Mesothelial cell of epicardium (in vitro differentiated cells): ENCODE results near the gene HSPA12A. TPM values are rescaled to one million over a fixed set of nuclear protein-coding genes. Genes with fewer than 3 reads are reported as not detected.

Source experiments
- DNase-seq, 2 experiments: peaks; one replicate each; pipeline ENCODE4 v3.0.0; 2021; ENCODE audit warnings: low spot score in 2 of 2; ENCODE audit not compliant: unreplicated experiment in 2 of 2
- H3K27ac Mint-ChIP-seq: 2 replicates; pipeline ENCODE4 v1.8.0; 2021; ENCODE audit warnings: mixed read lengths
- H3K27me3 Mint-ChIP-seq: 2 replicates; pipeline ENCODE4 v1.8.0; 2021; ENCODE audit warnings: low read depth, mixed read lengths
- H3K36me3 Mint-ChIP-seq: 2 replicates; pipeline ENCODE4 v1.8.0; 2021; ENCODE audit warnings: mixed read lengths
- H3K4me1 Mint-ChIP-seq: 2 replicates; pipeline ENCODE4 v1.8.0; 2021; ENCODE audit warnings: mixed read lengths
- H3K4me3 Mint-ChIP-seq: 2 replicates; pipeline ENCODE4 v1.8.0; 2021; ENCODE audit warnings: mild to moderate bottlenecking, moderate library complexity, mixed read lengths
- H3K9me3 Mint-ChIP-seq: 2 replicates; pipeline ENCODE4 v1.8.0; 2021; ENCODE audit warnings: mixed read lengths
- total RNA-seq: library from RNA; stranded (reverse); gene quantifications from 3 replicates; pipeline ENCODE4 v1.2.1, GENCODE V29; 2021
- TF ChIP-seq, protein P1 (sequence below): fragments of 200-600 bp; sonication (generic); IDR thresholded peaks from one replicate; pipeline ENCODE4 v1.5.0; 2021; ENCODE audit warnings: antibody characterized with exemption; ENCODE audit not compliant: unreplicated experiment

The HSPA12A gene
- total RNA-seq, 1 donor from 2014 or later: 11.8 TPM

DNA sequence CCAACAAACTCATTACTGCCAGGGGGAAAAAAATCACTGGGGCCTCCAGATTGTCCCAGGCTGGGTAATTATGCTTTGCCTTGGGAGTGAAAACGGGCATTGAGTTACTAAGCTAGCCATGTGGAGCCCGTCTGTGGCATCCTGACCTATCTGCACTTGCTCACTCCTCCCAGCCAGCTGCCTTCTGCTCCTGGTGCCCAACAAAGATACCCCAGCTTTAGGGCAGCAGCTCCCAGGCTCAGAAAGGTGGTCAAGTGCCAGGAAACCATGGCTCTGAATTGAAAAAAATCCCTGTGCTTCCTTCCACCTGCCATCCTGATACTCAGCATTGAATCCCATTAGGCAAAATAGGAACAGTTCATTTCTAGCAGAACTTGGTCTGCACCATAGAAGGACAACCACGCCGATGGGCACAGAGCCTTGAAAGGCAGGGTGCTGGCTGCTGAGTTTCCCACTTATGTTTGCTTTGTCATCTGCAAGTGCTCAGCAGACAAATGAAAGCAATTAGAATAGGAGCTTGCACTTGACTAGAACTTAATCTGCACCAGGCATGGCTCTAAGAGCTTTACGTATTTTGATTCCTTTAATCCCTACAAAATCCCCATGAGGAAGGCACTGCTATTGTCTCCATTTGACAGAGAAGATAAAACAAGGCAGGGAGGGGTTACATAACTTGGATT lies 42.8 kb downstream of the HSPA12A start:
- H3K36me3 Mint-ChIP-seq: no peaks in the 10 kb centered on the region
- H3K27me3 Mint-ChIP-seq: peaks cover 49% of the 10 kb centered on the region
- H3K27ac Mint-ChIP-seq: no peak overlapping the region
- H3K4me3 Mint-ChIP-seq: no peak overlapping the region
- DNase-seq: no peak
- TF ChIP-seq, protein P1, sequence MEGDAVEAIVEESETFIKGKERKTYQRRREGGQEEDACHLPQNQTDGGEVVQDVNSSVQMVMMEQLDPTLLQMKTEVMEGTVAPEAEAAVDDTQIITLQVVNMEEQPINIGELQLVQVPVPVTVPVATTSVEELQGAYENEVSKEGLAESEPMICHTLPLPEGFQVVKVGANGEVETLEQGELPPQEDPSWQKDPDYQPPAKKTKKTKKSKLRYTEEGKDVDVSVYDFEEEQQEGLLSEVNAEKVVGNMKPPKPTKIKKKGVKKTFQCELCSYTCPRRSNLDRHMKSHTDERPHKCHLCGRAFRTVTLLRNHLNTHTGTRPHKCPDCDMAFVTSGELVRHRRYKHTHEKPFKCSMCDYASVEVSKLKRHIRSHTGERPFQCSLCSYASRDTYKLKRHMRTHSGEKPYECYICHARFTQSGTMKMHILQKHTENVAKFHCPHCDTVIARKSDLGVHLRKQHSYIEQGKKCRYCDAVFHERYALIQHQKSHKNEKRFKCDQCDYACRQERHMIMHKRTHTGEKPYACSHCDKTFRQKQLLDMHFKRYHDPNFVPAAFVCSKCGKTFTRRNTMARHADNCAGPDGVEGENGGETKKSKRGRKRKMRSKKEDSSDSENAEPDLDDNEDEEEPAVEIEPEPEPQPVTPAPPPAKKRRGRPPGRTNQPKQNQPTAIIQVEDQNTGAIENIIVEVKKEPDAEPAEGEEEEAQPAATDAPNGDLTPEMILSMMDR: no peak
- H3K4me1 Mint-ChIP-seq: peaks cover 1% of the 10 kb centered on the region
- H3K9me3 Mint-ChIP-seq: no peaks in the 10 kb centered on the region

DNA sequence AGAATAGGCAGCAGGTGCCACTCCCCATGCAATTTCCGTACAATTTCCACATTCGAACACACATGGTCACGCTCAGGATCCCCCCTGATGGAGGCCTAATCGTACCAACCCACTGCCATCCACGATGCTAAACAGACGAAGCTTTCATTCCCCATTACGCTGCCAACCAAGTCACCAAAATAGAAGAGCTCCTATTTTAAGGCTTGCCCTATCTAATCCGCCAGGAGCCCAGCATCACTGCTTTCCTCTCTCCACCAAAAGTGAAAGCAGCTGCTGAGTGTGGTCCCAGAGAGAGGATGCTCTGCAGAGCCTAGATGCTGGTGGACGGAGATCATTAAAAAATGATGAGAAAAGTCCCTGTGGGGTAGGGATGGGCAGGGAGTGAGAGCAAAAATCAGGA lies 43.3 kb downstream of the HSPA12A start:
- Mint-ChIP-seq H3K4me3 (no peak overlapping the region), H3K27ac (no peak overlapping the region), H3K4me1 (peaks cover 7% of the 10 kb centered on the region), H3K27me3 (peaks cover 52% of the 10 kb centered on the region), H3K9me3 (no peaks in the 10 kb centered on the region), H3K36me3 (no peaks in the 10 kb centered on the region)
- no peak for DNase-seq
- TF ChIP-seq, protein P1: no peak

DNA sequence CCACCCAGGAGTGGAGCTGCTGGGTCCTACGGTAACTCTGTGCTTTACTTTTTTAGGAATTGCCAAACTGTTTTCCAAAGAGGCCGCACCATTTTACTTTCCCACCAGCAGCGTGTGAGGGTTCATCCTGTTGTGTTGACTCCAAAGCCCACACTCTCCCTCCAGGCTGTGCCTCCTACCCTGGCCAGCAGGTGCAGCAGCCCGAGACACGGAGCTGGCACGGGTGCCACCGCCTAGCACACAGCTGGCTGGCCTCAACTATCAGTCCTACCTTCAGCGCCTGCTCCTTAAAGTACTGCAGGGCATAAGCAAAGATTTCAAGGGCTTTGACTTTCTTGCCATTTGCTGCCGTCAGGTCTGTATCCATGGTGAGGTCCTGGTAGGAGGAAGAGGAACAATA lies 44.0 kb downstream of the HSPA12A start:
- peaks cover 52% of the 10 kb centered on the region for H3K27me3 Mint-ChIP-seq
- peaks cover 11% of the 10 kb centered on the region for H3K4me1 Mint-ChIP-seq
- no peak overlapping the region for H3K27ac Mint-ChIP-seq
- TF ChIP-seq, protein P1: no peak
- H3K4me3 Mint-ChIP-seq: no peak overlapping the region
- no peaks in the 10 kb centered on the region for H3K36me3 Mint-ChIP-seq
- no peaks in the 10 kb centered on the region for H3K9me3 Mint-ChIP-seq
- DNase-seq: no peak

DNA sequence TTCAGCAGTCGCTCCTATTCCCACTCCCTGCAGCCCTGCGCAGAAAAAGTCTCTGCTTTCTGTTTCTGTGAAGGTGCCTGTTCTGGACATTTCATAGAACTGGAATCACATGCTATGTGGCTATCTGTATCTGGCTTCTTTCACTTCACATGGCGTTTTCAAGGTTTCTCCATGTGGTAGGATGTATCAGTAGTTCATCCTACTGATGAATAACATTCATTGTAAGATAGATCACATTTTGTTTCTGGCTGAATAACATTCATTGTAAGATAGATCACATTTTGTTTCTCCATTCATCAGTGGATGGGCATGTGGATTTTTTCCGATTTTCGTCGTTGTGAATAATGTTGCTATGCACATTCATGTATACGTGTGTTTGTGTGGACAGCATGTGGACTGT lies 44.5 kb downstream of the HSPA12A start:
- H3K27ac Mint-ChIP-seq: no peak overlapping the region
- DNase-seq: no peak
- no peak overlapping the region for H3K4me3 Mint-ChIP-seq
- H3K36me3 Mint-ChIP-seq: no peaks in the 10 kb centered on the region
- TF ChIP-seq, protein P1: no peak
- no peaks in the 10 kb centered on the region for H3K9me3 Mint-ChIP-seq
- H3K27me3 Mint-ChIP-seq: peaks cover 53% of the 10 kb centered on the region
- H3K4me1 Mint-ChIP-seq: peaks cover 12% of the 10 kb centered on the region

DNA sequence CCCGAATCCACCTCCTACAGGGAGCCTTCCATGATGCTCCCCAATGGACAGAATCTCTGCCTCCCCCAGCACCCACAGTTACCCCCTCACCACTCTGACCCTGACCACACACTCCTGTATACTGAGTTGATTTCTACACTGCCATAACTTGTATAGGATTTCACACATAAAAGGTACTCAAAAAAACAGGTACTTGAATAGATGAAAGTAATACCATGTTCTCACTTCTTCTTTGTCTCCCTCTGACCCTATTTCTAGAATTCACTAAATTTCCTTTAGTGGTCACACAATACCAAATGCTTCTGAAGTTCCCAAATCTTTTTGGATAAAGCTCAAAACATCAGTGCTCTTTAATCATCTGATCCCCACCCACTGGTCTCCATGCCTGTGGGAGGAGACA lies 45.4 kb downstream of the HSPA12A start:
- no peak for DNase-seq
- Mint-ChIP-seq H3K27ac (no peak overlapping the region), H3K4me1 (peaks cover 12% of the 10 kb centered on the region), H3K9me3 (no peaks in the 10 kb centered on the region), H3K27me3 (peaks cover 53% of the 10 kb centered on the region), H3K36me3 (no peaks in the 10 kb centered on the region), H3K4me3 (no peak overlapping the region)
- TF ChIP-seq, protein P1: no peak

DNA sequence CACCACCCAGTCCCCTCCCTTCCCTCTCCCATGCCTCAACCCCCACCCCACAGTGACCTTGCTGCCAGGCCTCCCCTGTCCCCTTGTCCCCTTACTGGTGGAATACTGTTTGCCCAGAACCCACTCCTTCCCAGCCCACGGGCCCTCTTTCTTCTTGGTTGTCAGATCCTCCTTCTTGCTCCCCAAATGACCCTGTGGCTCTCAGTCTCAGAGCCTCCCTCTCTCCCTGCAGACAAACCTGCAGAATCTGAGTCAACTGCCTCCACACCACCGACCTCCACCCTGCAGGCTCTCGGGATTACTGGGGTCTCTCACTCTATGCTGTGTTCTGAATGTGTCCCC lies 47.5 kb downstream of the HSPA12A start:
- no peaks in the 10 kb centered on the region for H3K9me3 Mint-ChIP-seq
- H3K4me1 Mint-ChIP-seq: peaks cover 24% of the 10 kb centered on the region
- peak overlapping the region; percentile 17 for H3K27ac Mint-ChIP-seq
- no peak overlapping the region for H3K4me3 Mint-ChIP-seq
- no peak for DNase-seq
- H3K27me3 Mint-ChIP-seq: peaks cover 42% of the 10 kb centered on the region
- no peaks in the 10 kb centered on the region for H3K36me3 Mint-ChIP-seq
- TF ChIP-seq, protein P1: no peak
